Inflammatory macrophage treated with lipopolysaccharide for 4 hours (primary cell): ENCODE measurements around the gene TOP1.
A peak's percentile ranks its signal among the peaks of the same experiment; 100 is the strongest.

Experiments used
- DNase-seq: peaks from one replicate; pipeline ENCODE4 v3.0.0-alpha.2; 2020

Gene TOP1

DNA sequence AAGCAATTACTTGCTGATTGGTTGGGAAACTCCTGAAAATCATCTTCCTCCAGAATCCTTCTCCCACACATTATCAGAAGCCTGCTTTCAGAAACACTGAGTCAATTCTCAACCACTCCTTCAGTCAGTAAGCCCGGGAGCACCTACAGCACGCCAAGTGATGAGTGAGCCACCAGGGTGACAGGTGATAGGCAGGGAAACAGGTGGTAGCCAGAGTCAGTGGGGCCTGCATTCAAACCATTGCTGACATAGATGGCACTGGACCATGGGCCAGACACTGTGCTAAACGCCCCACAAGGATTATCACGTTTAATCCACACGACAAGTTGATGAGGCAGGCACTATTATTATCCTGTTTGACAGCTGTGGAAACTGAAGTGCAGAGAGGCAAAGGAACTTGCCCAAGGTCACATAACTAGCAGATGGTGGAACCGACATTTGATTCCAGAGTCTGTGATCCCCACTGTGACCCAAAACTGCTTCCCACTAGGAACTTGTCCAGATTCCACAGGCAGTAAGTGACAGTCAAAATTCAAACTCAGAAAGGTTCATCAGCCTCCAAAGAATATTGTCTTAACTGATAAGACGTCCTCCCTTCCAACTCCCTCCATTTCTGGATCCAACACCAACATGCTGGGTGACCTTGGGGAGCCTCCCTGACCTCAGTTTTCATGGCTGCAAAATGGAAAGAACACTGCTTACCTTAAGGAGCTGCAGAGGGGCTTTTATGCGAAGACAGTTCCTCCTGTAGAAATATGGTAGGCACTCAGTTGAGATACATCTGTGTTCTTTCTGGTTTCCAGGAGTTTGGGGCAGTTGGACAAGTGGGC is 23.9 kb upstream of the TOP1 start:
- DNase-seq = no peak

GRCh38 chr20:41005361-41005729 is 23.3 kb upstream of the TOP1 start:
- no peak for DNase-seq

DNA sequence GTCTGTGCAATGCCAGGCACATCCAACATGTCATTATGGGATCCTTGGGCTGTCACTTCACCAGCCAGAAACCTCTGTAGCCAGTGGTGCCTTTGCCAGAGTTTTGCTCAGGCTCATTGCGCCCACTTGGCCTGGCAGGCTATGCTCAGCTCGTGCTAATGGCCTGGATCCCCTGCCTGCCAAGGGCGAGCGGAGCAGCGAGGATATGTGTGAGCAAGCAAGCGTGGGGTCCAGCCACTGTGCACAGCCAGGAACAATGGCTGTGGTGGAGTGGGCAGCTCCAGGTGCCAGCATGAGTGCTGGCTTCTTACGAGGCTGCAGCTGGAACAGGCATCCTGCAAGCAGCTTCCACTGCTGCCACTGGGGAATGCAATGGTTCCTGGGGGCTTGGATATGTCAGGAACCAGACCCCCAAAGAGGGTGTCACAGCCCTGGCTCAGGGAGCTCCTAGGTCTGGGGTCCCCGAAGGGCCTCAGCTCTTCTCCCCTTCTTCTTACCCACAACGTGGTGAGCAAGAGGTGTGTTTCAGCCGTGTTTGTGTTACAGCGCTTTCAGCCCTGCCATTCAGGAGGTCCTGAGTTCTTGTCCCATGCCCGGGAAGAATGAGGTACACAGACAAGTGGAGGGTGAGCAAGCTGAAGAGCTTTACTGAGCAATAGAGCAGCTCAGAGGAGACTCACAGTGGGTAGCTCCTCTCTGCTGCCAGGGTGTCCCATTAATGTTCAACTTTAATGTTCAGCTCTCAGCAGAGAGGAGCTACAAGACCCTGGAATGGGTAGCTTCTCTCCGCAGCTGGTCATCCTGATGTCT is 22.3 kb upstream of the TOP1 start:
- DNase-seq = no peak

DNA sequence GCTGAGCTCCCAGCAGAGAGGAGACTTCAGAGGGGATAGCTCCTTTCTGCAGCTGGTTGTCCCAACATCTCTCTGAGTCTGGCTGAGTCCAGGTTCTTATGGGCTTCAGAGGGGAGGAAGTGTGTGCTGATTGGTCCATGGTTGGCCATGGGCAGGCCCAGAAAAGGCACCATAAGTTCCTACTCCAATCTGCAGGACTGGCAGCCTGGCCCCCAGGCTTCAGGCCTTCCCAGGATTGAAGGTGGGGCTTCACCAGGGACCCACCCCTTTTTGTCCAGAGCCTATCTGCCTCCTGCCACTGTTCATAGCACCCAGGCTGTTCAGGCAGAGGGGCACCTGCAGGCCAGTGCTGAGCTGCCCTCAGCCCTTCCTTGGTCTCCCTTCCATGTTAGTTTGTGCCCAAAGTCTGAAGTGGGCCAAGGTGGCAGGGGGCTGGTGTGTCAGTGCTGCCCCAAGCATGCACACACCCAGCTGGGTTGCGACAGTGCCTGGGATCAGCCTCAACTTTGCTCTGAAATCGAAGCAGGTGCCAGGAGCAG is 21.6 kb upstream of the TOP1 start:
- no peak for DNase-seq

- DNase-seq = peak; percentile 48
Observed at GRCh38 chr20:41007481-41007880, 21.1 kb upstream of the TOP1 start.

DNA sequence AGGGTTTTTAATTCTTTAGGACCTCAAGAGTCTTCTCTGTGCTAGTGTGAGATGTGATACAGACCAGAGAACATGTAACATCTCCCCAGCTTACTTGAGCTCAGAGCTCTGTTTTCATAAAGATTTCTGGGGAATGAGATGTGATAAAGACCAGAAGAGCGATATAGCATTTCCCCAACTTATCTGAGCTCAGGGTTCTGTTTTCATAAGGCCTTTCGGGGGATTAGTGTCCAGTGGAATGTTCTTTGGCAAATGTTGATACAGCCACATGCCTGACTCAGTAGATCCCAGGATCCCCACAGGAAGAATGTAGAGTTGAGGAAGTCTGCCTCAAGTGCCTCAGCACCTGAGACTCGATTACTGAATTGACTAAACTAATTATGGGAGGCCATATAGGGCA is 18.7 kb upstream of the TOP1 start:
- DNase-seq = no peak

DNA sequence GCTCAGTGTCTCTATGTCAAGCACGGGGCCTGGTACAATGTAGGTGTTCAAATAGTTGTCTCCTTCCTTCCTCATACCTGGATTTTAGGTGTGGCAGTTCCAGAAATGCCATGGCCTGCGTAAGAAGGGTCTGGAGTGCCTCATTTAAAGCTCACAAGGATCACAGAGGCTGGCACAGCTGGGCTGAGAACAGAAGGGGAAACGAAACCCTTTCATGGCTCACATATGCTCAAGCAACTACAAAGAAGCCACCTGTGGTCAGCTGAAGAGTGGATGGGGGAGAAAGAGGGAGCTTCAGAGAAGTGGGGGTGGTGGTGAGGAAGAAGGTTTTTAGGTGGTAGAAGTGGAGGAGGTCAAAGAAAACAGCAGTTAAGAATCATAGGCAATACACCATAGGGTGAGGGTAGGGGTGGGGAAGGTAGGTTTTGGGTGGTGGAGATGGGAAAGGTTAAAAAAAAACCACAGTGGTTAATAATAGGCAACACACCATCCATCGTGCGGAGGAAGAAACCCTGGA is 17.0 kb upstream of the TOP1 start:
- DNase-seq = peak; percentile 50

DNA sequence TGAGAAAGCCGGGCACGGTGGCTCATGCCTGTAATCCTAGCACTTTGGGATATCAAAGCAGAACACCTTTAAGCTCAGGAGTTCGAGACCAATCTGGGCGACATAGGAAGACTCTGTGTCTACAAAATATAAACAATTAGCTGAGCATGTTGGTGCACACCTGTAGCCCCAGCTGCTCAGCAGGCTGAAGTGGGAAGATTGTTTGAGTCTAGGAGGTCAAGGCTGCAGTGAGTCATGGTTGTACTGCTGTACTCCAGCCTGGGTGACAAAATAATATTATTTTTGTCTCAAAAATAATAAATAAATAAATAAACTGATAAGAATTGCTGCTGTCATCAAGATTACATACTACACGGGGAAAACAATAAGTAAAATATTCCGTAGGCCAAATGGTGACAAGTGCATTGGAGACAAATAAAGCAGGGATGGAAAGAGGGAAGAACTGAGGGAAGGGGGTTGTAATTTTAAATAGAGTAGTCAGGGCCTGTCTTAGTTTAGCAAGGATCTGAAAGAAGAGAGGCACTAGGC is 14.0 kb upstream of the TOP1 start:
- no peak for DNase-seq

- no peak for DNase-seq
Observed at GRCh38 chr20:41017448-41018042, 11.1 kb upstream of the TOP1 start.

DNA sequence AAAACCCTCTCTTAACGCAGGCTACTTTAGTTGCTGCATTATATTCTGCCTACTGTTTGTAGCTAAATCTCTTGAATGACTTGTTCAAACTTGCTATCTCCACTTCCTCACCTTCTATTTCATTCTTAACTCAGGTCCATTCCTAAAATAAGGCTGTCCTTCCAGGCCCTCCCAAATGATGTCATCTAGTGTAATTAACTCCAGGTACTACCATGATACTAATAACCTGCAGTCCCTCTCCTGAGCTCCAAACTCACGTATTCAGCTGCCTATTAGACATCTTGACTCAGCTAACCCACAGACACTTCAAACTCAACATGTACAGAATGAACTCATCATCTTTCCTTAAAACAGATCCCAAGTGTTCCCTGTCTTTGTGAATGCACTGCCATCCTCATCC is 10.5 kb upstream of the TOP1 start:
- no peak for DNase-seq

DNA sequence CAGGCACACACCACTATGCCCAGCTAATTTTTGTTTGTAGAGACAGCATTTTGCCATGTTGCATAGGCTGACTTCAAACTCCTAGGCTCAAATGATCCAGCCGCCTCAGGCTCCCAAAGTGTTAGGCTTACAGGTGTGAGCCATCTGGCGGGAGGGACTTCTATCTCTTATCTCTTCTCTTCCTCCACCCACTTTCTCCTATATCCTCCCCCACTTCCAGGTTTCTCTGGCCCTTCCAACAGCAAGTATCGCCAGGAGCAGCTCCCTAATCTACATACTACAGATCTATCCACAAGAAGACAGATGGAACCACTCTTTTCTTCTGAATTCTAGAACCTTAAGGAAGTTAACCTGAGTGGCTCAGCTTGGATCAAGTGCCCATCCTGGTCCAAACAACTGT is 5.1 kb upstream of the TOP1 start:
- DNase-seq = no peak

DNA sequence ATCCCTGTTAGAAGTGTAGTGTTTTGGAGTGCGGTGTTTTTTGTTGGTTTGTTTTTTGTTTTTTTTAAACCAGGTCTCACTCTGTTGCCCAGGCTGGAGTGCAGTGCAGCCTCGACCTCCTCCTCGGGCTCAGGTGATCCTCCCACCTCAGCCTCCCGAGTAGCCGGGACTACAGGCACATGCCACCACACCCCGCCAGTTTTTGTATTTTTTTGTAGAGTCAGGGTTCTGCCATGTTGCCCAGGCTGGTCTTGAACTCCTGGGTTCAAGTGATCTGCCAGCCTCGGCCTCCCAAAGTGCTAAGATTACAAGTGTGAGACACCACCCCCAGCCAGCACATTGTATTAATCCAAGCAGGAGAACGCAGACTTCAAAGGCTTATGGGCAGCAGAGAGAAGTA is 1.3 kb upstream of the TOP1 start:
- no peak for DNase-seq

DNA sequence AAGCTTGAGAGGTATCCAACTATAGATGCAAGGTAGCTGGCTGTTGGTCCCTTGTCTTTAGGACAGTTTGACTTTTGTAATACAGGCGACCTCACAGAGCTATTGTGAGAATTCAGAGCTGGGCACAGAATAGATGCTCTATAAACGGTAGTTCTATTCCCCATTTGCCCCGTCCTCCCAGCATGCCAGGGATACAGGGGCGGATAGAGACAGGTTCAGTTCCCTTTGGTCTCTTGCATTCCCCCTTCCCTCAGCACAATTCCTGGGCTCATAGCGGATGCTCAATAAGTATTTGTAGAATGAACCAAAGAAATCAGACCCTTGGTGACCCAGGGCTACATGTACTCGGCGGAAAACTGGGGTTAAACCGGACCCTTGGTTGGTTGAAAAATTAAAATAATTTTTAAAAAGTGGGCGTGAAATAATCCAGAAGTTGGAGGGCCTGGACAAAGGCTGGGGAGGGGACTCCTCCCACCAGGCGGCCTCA is 707 bp upstream of the TOP1 start:
- DNase-seq = no peak

- no peak for DNase-seq
Observed at GRCh38 chr20:41029150-41029901, 704 bp downstream of the TOP1 start.

DNA sequence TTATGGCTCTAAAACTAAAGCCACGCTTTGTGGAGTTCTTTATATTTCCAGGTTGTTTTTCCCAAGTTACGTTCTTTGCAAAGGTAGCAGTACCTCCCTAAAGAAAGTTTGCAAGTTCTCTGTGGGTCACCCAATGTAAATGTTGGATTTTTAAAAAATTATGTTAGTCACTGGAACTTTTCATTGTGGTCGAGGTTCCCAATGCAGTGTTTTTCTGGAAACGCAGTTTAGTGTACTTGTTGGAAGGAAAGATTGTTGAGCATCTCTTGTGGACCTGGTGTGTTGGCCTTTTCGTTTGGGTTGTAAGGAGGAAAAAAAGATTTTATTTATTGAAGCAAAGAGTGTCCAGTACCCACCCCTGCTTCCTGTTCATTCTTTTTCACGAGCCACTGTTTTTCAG is 1.4 kb downstream of the TOP1 start:
- DNase-seq = no peak

DNA sequence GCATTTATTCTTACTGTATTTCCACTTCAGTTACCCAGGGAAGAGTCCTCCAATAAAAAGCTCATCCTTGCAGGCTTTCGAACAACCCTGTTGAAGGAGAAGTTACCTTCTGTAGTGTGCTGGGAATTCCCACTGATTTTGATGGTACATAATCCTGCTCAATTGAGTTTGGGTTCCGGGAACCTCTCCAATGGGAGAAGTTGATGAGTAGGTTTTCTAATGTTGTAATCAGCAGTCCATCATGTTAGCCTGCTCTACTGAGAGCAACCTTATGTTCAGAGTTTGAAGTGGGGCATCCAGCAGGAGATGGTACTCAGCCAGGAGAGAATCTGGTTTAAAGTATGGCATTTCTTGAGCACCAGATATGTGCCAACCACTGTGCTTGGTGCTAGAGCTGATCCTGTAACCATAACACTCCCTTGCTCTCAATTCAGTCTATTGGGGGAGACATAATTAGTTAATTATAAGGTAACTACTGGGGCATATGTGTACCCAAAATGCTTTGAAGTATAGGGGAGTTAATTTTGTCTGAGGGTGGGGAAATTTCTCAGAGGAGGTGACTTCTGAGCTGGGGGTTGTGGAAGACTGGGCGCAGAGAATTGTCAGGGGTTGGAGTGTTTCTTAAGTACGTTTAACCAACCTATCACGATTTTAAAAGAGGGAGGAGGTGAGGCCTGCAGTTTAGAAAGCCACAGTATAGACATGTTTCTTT is 2.1 kb downstream of the TOP1 start:
- DNase-seq = no peak

DNA sequence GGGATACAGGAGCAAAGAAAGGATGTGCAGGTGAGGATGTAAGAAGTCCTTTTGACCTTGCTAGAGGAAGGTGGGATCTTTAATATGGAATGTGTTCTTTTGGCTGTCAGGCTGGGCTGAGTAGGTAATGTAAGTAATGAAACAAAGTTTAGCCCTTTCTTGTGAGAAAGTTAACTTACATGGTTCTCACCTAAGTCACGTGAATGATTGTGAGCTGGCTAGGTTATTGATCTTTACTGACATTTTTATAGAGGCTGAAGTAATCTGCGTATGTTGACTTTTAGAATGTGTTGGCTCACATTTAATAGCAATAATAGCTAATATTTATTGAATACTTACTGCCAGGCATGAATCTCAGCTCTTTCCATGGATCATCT is 2.6 kb downstream of the TOP1 start:
- no peak for DNase-seq

- no peak for DNase-seq
Observed at GRCh38 chr20:41032271-41032670, 3.6 kb downstream of the TOP1 start.

DNA sequence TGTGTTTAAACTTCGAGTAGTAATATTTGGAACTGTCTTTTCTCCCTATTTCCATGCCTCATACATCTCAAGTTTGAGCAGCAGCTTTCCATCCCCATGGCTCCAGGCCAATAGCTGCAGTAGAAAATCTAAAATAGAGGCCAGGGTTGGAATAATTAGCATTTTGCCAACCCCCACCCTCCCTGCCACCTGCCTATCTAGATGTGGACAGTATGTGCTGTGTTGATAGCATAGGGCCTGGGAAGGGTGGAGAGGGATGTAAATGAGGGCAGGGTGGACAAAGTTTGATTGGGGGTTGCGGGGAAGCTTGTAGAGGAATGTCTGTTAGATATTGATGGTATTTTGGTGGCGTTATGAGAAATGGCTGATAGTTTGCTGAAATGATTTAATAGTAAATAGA is 5.6 kb downstream of the TOP1 start:
- DNase-seq = no peak

DNA sequence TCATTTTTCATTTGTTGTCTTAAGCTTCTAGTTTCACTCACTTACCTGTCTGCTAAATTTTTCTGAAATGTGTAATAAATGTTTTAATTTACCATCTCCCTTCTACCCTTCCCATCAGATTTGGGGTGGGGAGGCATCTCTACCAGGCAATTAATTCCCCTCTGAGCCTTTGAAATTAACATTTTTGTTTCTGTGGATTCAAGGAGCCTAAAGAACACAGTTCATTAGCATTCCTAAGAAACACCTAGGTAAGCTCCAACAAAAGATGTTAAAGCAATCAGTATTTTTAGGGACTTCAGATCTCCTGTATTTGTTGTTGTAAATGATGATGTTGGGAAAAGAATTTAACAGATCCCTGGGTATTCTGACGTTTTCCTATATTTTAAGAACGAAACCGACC is 6.6 kb downstream of the TOP1 start:
- no peak for DNase-seq

- DNase-seq = no peak
Observed at GRCh38 chr20:41037179-41037578, 8.6 kb downstream of the TOP1 start.
